GM12878 (cell line): ENCODE measurements around the gene CACFD1. TPM values are rescaled to one million over a fixed set of nuclear protein-coding genes. Genes with fewer than 3 reads are reported as not detected.

ENCODE experiments used
- ATAC-seq: fragments of 200-7000 bp; cut with Tn5 transposase; 3 replicates; pipeline ENCODE4 v1.9.1; 2020; ENCODE audit warnings: mild to moderate bottlenecking, moderate library complexity
- BruUV-seq: library from RNA; stranded (reverse); fragments of 400-500 nt; replicated peaks from 2 replicates; lab custom pipeline; 2021; lab: Mats Ljungman, UMichigan
- CTCF ChIA-PET: fragments of 300-600 bp; sonication (Branson Sonifier 250); formaldehyde crosslinking; extraction: SDS; loops from one replicate; lab custom pipeline; 2021; ENCODE audit warnings: inconsistent platforms; lab: Yijun Ruan, JAX
- POLR2A ChIA-PET: fragments of 350-600 bp; formaldehyde crosslinking; extraction: SDS; loops from one replicate; lab custom pipeline; 2021; ENCODE audit warnings: inconsistent platforms; lab: Charles Lee
- RAD21 ChIA-PET: fragments of 300-600 bp; sonication (Branson Sonifier 250); formaldehyde crosslinking; loops from one replicate; lab custom pipeline; 2023; ENCODE audit warnings: antibody characterized with exemption; ENCODE audit not compliant: unreplicated experiment; lab: Charles Lee
- SMC1A ChIA-PET: fragments of 300-600 bp; sonication (Branson Sonifier 250); formaldehyde crosslinking; loops from one replicate; lab custom pipeline; 2023; ENCODE audit not compliant: unreplicated experiment, uncharacterized antibody; lab: Charles Lee
- DNase-seq: peaks from one replicate; pipeline ENCODE4 v3.0.0-alpha.2; 2011; ENCODE audit warnings: low read depth, low spot score
- FAIRE-seq: peaks from 3 replicates; lab custom pipeline; 2011; peaks lifted over from hg19 to GRCh38; lab: Jason Lieb, UNC
- H2AFZ ChIP-seq: 2 replicates; pipeline ENCODE4 v1.6.0; 2011; ENCODE audit warnings: low read depth, low read length, control low read depth; ENCODE audit not compliant: control insufficient read depth
- H3K27ac ChIP-seq: 2 replicates; pipeline ENCODE4 v1.5.1; 2011; ENCODE audit warnings: control low read depth; ENCODE audit not compliant: control insufficient read depth, insufficient read depth
- H3K27me3 ChIP-seq, 2 experiments: replicated peaks in 1 of 2; 2 replicates each; pipeline versions ENCODE4 v1.6.0 to v1.6.1; 2011; ENCODE audit warnings: low read length in 1 of 2; ENCODE audit not compliant: control insufficient read depth in 2 of 2, insufficient read depth in 2 of 2
- H3K36me3 ChIP-seq, 2 experiments: 2 replicates each; pipeline ENCODE4 v1.5.1; 2011; ENCODE audit warnings: low read length in 1 of 2; ENCODE audit not compliant: control insufficient read depth in 2 of 2, insufficient read depth in 2 of 2
- H3K4me1 ChIP-seq: 2 replicates; pipeline ENCODE4 v1.6.1; 2011; ENCODE audit warnings: mild to moderate bottlenecking, low read length, moderate library complexity, mixed read lengths; ENCODE audit not compliant: control insufficient read depth, insufficient read depth
- H3K4me2 ChIP-seq: 2 replicates; pipeline ENCODE4 v1.6.0; 2011; ENCODE audit warnings: control low read depth; ENCODE audit not compliant: control insufficient read depth, insufficient read depth
- H3K4me3 ChIP-seq: fragments of 200-600 bp; sonication (generic); 2 replicates; pipeline ENCODE4 v1.5.1; 2016
- H3K79me2 ChIP-seq: 2 replicates; pipeline ENCODE4 v1.6.0; 2011; ENCODE audit warnings: low read length; ENCODE audit not compliant: control insufficient read depth, insufficient read depth
- H3K9ac ChIP-seq: 2 replicates; pipeline ENCODE4 v1.8.0; 2011; ENCODE audit warnings: low read length, control low read depth, mixed read lengths; ENCODE audit not compliant: control insufficient read depth, insufficient read depth
- H3K9me3 ChIP-seq: replicated peaks from 3 replicates; pipeline ENCODE4 v1.5.1; 2011; ENCODE audit warnings: mild to moderate bottlenecking, low read length; ENCODE audit not compliant: control insufficient read depth, insufficient read depth
- H4K20me1 ChIP-seq: 2 replicates; pipeline ENCODE4 v1.6.0; 2011; ENCODE audit not compliant: control insufficient read depth, insufficient read depth
- MXI1 ChIP-seq: fragments of 150-350 bp; IDR thresholded peaks from 2 replicates; pipeline ENCODE4 v1.6.1; 2011; ENCODE audit warnings: low read depth, mild to moderate bottlenecking, inconsistent platforms, low read length, improper control_type of control experiment
- RUNX3 ChIP-seq: IDR thresholded peaks from 2 replicates; pipeline ENCODE4 v1.6.1; 2012; ENCODE audit warnings: low read length, inconsistent platforms
- TARDBP ChIP-seq: IDR thresholded peaks from 2 replicates; pipeline ENCODE4 v1.6.1; 2016; ENCODE audit warnings: borderline replicate concordance
- WGBS: methylation state at CpG from one replicate; pipeline ENCODE4 v1.1.6; 2016; ENCODE audit warnings: low lambda C conversion rate; ENCODE audit not compliant: insufficient replicate concordance, insufficient coverage; ENCODE audit errors: missing lambda C conversion rate; 5-methylcytosine and 5-hydroxymethylcytosine counted together
- in situ Hi-C: fragments of 300-500 bp; cut with MboI; formaldehyde crosslinking; loops from 9 replicates; pipeline ENCODE4 v1.14.3; 2018; ENCODE audit warnings: mixed read lengths
- intact Hi-C: fragments of 100-400 bp; cut with micrococcal nuclease; formaldehyde crosslinking; loops from one replicate; pipeline ENCODE4 v1.14.2; 2022; ENCODE audit not compliant: unreplicated experiment
- polyA plus RNA-seq, 11 experiments: library from polyadenylated mRNA; depleted of rRNA in 4 of 11; unstranded in 6 of 11; stranded (reverse) in 5 of 11; fragments of >200 nt; fragmentation: Nextera tagmentation in 4 of 11; fragmentation: Illumina TruSeq in 1 of 11; extraction: Ambion mirVana in 4 of 11; extraction: Trizol in 1 of 11; gene quantifications; 1 replicate in 1 of 11; 2 replicates in 10 of 11; pipeline versions ENCODE4 v1.2.1 to v1.2.3, GENCODE V29; 2011 to 2016; ENCODE audit warnings: inconsistent platforms in 2 of 11, missing spikeins in 2 of 11, low read depth in 1 of 11
- total RNA-seq, 4 experiments: library from RNA; depleted of rRNA in 3 of 4; stranded (reverse); fragments of >200 nt in 3 of 4; fragmentation: Illumina TruSeq in 1 of 4; extraction: Trizol in 1 of 4; gene quantifications; 2 replicates each; pipeline versions ENCODE4 v1.2.1 to v1.2.3, GENCODE V29; 2013 to 2021
- TF ChIP-seq, protein P1 (sequence below): fragments of 450-650 bp; conservative IDR thresholded peaks from 2 replicates; pipeline ENCODE4 v1.6.1; 2017; ENCODE audit warnings: mild to moderate bottlenecking, moderate library complexity
- TF ChIP-seq, protein P2 (sequence below): fragments of 450-650 bp; IDR thresholded peaks from 2 replicates; pipeline ENCODE4 v1.6.1; 2017; ENCODE audit warnings: mild to moderate bottlenecking, low read depth, inconsistent platforms; ENCODE audit not compliant: poor library complexity, severe bottlenecking

CACFD1 gene
- total and polyA plus RNA-seq, 10 of the 15 experiments (the other 5 are each of a cell fraction or from before 2014, with no cell fraction given) = 0.09 to 5.8 (median 1.4) TPM; not detected in 1

DNA sequence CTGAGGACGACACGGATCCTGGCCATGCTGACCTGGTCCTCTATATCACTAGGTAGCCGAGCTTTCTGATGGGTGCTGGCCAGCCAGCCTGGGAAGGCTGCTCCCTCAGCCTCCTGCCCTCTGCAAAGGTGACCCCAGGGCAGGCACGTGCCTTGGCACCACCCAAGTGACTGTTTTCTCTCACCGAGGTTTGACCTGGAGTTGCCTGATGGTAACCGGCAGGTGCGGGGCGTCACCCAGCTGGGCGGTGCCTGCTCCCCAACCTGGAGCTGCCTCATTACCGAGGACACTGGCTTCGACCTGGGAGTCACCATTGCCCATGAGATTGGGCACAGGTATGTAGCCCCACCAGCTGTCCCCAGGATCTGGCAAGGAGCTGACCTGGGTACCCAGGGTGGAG, 33.8 kb upstream of the CACFD1 start:
- WGBS = 49% methylated on average over 11 of the region's 11 CpGs
- CTCF ChIA-PET = no interaction called here

More for the DNA sequence above, 33.8 kb upstream of the CACFD1 start:
- intact Hi-C loops (no loop called here), in situ Hi-C loops (no loop called here)
- ATAC-seq (no peak), FAIRE-seq (no peak), DNase-seq (no peak)
- no peak for TF ChIP-seq TARDBP
- no peak for TF ChIP-seq RUNX3
- TF ChIP-seq, protein P1, sequence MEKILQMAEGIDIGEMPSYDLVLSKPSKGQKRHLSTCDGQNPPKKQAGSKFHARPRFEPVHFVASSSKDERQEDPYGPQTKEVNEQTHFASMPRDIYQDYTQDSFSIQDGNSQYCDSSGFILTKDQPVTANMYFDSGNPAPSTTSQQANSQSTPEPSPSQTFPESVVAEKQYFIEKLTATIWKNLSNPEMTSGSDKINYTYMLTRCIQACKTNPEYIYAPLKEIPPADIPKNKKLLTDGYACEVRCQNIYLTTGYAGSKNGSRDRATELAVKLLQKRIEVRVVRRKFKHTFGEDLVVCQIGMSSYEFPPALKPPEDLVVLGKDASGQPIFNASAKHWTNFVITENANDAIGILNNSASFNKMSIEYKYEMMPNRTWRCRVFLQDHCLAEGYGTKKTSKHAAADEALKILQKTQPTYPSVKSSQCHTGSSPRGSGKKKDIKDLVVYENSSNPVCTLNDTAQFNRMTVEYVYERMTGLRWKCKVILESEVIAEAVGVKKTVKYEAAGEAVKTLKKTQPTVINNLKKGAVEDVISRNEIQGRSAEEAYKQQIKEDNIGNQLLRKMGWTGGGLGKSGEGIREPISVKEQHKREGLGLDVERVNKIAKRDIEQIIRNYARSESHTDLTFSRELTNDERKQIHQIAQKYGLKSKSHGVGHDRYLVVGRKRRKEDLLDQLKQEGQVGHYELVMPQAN = no peak
- TF ChIP-seq, protein P2, sequence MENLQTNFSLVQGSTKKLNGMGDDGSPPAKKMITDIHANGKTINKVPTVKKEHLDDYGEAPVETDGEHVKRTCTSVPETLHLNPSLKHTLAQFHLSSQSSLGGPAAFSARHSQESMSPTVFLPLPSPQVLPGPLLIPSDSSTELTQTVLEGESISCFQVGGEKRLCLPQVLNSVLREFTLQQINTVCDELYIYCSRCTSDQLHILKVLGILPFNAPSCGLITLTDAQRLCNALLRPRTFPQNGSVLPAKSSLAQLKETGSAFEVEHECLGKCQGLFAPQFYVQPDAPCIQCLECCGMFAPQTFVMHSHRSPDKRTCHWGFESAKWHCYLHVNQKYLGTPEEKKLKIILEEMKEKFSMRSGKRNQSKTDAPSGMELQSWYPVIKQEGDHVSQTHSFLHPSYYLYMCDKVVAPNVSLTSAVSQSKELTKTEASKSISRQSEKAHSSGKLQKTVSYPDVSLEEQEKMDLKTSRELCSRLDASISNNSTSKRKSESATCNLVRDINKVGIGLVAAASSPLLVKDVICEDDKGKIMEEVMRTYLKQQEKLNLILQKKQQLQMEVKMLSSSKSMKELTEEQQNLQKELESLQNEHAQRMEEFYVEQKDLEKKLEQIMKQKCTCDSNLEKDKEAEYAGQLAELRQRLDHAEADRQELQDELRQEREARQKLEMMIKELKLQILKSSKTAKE = no peak
- no peak for TF ChIP-seq MXI1
- Histone ChIP-seq H3K9me3 (no peaks in the 10 kb centered on the region; the same call in 2 of the 3 replicates), H3K27me3 (no peaks in the 10 kb centered on the region; a peak in 1 of 4 replicates), H3K79me2 (no peaks in the 10 kb centered on the region), H4K20me1 (no peaks in the 10 kb centered on the region), H3K4me2 (no peak overlapping the region), H3K9ac (no peak overlapping the region), H3K27ac (no peak overlapping the region), H3K4me3 (no peak overlapping the region), H3K4me1 (peaks cover 16% of the 10 kb centered on the region), H3K36me3 (no peaks in the 10 kb centered on the region), H2AFZ (no peak overlapping the region)
- BruUV-seq = no TSS peak
- ChIA-PET RAD21 (interaction anchor here (1.1 to 1.4 kb wide), 2 partner anchors 11 to 35 kb away, joined by 3 to 4 read pairs; no protein-coding TSS in a partner anchor), POLR2A (no interaction called here), SMC1A (no interaction called here)
